C4-2B (cell line): Measurements from ENCODE around the gene RPH3AL.

ENCODE experiments used
- CTCF ChIP-seq: fragments of 450-650 bp; conservative IDR thresholded peaks from 2 replicates; pipeline ENCODE4 v1.5.1; 2017; ENCODE audit warnings: mild to moderate bottlenecking
- ZFX ChIP-seq: fragments of 450-650 bp; IDR thresholded peaks from 2 replicates; pipeline ENCODE4 v1.6.1; 2017

GRCh38 chr17:358491-359151 lies 6.0 kb upstream of the RPH3AL start:
- TF ChIP-seq CTCF (no peak), ZFX (no peak)
